NCI-H2029 treated with DMSO at 0.1 percent for 48 hours (cell line): ENCODE results near the gene CFAP410.
"Not testable (repeated sequence)": the region's sequence is repeated elsewhere in the genome, so short reads cannot be mapped to it uniquely, and the experiment has no call there.

Source experiments
- DNase-seq: peaks from one replicate; lab custom pipeline; 2025; lab: John Stamatoyannopoulos, UW

The CFAP410 gene

DNA sequence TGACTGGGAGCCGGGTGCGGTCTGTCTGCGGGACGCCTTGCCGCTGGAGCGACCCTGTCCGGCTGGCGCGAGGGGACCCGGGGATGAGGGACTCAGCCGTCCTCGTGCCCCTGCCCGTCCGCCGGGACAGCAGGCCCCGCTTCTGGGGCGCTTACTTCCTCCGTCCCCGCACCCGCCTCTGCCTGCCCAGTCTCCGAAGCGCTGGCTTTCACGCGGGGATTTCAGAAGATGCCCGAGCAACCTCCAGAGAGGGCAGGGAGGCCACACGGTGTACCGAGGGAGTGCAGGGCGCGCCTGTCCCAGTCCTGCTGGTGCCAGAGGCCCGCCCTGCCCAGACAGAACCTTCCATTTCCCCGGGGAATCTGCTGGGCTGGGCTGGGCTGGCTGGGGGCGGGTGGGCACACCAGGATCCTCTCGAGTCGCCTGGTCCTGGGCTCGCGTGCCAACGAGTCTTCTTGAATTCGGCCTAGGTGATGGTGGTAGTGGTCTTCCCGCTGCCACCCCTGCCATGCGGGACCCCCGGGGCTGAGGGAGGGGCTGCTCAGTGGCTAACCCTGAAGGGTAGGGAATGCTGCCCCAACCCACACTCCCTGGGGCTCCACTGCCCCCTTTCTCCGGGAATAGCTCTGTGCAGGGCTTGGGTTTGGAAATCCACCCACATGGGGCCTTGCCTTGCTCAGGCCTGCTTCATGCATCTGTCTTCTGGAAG is 11.7 kb upstream of the CFAP410 start:
- DNase-seq, result no peak

DNA sequence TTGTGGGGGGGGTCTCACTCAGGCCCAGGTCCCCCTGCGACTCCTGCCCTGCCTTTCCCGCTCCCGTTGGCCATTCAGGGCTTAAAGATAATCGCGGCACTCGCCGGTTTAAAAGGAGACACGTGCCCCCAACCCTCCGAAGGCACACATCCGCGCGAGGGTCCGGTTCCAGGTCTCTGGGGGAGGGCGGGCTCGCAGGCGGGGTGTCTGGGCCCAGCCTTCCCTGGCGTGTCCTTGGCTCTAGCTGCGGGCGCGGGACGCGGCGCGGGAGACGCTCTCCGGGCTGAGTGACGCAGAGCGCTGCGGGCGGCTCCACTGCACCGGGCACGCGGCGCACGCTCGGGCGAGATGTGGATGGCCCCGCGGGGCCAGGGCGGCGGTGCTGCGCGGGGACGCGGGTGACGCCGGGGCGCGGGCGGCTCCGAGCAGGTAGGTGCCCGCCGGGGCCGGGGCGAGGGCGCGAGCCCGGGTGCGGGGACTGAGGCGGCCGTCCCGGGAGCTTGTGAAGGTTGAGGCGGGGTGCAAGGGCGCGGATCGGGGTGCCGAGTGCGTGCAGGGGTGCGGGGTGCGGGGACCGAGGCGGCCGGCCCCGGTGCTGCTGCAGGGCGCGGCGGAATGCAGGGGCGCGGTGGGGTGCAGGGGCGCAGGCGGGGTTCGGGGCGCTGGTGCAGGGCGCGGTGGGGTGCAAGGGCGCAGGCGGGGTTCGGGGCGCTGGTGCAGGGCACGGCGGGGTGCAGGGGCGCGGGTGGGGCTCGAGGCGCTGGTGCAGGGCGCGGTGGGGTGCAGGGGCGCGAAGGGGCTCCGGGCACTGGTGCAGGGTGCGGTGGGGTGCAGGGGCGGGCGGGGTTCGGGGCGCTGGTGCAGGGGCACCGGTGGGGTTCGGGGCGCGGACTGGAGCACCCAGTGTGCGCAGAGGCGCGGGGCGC is 10.9 kb upstream of the CFAP410 start:
- DNase-seq, result no peak

DNA sequence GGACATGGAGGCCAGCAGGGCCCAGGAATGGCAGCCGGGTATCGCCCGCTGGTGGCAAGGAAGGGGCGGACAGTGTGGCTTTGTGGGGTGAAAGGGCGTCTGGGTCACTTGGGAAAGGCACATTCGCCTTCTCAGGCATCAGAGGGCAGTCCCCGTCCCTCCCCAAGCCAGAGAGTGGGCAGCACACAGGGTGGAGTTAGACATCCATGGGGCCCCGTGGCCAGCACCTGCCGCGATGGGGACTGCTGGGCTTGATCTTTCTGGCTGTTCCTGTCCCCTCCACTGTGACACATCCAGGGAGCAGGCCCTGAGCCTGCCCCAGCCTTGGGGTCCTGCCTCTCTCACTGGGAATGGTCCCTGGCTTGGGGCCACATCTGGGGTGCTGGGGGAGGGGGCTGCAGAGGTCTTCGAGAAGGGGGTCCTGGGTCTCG is 10.2 kb upstream of the CFAP410 start:
- no peak for DNase-seq

DNA sequence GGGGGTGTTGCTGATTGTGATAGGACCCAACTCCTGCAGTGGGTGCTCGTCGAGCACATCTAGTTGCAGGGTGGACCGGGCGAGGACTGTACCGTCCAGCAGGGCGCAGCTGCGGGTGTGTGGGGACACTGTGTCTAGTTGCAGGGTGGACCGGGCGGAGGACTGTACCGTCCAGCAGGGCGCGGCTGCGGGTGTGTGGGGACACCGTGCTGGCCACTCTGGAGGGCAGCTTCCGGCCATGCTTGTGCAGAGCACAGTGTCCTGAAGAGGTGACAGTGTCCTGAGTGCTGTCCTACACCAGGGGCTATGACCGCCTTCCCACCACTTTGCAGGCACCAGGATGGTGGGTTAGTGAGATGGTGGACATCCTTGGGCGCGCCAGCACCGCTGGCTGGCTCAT is 9.7 kb upstream of the CFAP410 start:
- DNase-seq, result no peak

DNA sequence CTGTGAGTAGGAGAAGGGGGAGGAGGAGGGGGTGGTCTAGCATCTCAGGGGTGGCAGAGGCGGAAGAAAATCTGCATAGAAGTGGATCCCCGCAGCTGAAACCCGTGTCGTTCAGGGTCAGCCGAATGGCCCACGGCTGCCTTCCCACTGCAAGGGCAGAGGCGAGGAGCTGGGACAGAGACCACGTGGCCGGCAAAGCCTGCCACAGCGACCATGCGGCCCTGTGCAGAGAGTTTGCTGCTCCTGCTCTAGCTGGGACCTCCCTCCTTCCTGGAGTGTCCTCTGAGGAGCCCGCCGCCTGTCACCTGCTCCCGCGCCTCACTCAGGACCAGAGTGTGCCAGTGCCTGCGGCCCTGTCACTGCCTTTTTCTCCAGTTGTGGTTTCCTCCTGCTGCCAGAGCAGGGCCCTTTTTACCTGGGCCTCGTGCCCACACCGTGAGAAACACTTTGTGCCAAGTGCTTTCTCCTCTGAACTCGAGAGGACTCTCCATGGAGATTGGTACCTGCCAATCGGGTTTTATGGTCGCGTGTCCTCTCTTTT is 8.8 kb upstream of the CFAP410 start:
- DNase-seq, result peak; percentile 89

DNA sequence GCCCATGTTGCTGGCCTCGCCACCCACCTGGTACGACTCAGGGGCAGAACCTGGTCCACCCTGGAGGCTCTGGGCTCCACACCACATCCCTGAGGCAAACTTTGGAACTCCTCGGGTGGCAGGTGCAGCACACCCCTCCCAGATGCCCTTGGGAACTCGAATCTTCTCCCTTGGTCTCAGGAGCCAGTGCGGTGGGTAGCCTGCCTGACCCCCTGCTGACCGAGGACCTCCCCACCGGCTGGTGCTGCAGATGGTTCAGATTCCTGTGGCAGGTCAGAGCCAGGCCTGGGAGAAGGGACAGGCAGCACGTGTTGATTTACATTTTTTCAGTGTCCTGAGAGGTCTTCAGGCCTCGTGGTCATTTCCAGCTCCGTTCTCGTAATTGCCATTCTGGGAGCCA is 6.3 kb upstream of the CFAP410 start:
- no peak for DNase-seq

DNA sequence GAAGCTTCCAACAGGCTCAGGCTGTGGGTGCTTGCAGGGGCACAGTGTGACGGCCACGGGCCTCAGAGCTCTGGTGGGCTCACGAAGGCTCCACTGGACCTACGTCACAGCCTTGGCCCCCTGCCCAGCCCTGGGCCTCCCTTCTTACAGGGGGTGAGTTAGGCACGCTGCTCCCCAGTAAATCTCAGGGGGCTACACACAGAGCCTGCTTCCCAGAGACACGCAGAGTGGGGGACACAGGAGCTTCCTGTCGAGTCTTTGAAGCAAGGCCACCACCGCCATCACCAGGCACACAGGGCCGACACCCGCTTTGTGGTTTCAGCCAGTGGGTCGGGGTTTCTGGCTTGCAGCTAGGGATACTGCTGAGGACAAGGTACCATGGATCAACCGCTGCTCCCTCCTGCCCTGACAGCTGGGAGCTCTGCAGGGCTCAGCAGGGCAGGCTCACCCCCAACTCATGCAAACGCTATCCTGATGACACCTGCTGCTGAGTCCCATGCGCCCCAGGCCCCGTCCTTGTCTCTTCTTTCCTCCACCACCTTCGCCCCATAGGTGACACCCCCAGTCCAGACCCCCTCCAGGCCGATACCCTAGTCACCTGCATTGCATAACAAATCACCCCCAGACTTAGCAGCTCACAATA is 5.5 kb upstream of the CFAP410 start:
- DNase-seq, result no peak

DNA sequence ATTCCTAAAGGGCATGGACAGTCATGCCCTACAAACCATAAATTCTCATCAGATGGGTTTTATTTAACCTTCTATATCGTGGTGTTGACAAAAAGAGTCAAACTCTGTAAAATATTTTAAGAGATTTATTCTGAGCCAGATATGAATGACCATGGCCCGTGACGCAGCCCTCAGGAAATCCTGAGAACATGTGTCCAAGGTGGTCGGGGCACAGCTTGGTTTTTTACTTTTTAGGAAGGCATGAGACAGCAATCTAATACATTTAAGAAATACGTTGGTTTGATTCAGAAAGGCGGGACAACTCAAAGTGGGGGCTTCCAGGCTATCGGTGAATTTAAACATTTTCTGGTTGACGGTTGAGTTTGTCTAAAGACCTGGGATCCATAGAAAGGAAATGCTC is 3.8 kb upstream of the CFAP410 start:
- not testable (repeated sequence) for DNase-seq

DNA sequence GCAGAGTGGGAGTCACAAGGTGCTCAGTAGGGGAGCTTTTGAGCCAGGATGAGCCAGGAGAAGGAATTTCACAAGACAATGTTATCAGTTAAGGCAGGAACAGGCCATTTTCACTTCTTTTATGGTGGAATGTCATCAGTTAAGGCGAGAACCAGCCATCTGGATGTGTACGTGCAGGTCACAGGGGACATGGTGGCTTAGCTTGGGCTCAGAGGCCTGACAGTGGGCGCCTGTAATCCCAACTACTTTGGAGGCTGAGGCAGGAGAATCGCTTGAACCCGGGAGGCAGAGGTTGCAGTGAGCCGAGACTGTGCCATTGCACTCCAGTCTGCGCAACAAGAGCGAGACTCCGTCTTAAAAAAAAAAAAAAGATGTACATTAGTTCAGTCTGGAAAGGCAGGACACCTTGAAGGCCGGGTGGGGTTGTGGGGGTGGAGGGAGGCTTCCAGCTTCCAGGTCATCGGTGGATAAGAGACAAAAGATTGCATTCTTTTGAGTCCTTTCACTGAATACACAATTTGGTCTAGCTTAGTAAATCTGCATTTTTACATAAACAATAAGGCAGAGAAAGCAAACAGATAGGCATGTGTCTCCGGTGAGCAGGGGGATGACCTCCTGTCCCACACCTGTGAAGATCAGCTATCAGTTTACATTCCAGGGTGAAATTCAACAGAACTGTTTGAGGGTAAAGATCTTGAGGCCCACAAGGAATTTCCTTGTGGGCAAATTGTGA is 2.7 kb upstream of the CFAP410 start:
- not testable (repeated sequence) for DNase-seq

DNA sequence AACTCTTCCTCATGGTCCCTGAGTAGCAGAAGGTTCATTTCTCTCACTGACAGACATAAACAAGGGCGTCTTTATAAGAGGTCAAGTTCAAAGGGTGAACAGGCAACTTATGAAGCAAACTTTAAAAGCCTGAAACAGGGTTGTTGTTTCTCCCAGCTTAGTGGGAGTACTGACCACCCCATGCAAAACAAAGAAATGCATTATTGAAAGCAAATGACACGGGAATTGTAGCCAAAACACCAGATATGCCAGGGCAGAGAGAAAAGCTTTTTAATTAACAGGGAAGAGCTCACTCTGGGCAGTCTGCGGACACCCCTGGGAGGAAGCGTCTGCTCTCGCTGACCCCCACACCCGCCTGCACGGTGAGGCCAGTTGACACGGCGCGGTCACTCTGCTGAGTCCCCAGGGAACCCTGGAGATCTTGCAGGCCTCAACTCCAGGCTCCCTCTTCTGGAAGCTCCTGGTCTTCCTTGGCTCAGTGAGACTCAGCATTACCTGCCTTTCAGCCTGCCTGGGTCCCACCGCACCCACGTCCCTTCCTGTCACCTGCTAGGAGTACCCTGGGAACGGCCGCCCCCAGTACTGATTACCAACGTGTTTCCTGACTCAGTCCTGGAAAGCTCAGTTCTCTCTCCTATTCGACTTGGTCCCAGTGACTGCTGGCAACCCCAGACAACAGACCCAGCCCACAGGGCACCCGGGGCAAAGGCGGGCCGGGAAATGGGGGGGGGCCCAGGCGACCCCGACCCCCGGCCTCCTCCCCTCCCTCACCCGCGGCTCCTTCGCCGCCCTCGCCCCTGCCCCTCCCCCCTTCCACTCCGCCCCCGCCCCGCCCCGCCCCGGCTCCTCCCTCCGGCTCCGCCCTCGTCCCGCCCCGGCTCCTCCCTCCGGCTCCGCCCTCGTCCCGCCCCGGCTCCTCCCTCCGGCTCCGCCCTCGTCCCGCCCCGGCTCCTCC is 972 bp downstream of the CFAP410 start:
- no peak for DNase-seq

DNA sequence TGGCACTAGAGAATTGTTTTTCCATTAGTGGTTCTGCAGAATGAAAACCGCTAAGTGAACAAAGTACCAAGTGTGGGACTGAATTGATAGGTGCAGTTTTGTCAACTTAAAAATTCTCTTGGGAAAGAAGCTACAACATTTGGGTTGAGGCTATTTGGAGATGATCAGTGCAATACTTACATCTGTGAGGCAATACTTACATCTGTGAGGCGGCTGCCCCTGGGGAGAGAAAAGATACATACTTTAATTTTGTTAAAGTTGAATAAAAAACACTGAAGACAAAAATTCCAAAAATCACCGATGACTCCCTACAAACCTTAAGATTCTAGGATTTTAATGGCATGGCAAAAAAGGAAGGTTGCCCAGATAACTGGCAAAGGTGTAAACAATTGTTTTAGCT is 1.7 kb downstream of the CFAP410 start:
- DNase-seq, result no peak

DNA sequence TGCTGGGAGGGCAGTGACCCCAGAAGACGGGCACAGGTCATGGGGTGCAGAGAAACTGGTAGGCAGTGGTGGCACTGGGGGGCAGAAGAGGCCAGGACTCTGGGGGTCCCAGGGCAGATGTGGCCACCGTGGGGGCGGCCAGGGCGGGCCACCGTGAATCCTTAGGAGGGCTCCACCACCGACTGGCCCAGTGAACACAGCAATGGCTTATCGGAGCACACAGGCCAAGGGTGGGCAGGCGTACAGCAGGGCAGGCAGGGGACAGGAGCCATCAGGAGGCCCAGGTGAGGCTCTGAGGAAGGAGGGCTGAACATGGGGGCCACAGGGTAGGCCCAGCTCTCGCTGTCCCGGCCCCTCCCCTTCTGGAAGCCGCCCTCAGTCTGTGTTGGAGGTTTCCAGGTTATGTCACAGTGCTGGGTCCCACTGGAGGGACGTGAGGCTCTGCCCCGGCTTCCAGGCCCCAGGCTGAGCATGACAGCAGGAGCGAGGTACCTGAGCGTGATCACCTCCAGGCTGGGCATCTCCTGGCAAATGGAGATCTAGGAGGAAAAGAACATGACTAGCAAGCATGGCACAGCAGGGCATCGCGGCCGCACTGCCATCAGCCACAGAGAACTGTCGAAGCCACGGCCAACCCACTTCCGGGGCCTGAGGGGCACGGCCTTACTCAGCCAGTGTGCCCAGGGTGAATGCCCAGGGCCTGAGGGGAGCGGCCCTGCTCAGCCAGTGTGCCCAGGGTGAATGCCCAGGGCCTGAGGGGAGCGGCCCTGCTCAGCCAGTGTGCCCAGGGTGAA is 3.7 kb downstream of the CFAP410 start:
- no peak for DNase-seq

DNA sequence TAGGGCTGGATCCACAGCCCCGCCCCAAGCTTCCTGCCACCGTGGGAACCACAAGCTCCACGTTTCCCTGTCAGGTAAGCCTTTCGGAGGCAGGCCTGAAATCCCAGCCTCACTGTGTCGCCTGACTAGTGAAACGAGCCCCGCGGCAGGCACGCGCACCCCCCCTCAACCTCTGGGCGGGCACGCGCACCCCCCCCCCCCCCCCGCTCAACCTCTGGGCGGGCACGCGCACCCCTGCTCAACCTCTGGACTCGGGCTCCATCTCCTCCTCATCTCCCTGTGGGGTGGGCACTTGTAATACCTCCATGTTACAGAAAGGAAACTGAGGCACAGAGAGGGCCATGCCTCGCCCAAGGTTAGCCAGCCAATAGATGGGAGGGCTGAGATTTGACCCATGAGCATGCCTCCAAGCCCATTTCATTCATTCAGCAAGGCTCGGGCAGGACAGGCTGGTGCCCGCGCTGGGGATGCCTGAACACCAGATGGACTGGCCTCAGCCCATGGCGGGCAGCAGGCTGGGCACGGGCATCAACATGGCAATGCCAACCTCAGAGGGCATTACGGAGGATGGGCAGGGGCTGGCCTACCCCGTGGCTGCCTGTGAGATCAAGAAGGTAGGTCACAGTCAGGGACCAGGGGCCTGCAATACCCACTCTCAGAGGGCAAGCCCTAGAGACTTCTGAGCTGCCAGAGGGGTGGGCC is 4.7 kb downstream of the CFAP410 start:
- DNase-seq, result no peak

DNA sequence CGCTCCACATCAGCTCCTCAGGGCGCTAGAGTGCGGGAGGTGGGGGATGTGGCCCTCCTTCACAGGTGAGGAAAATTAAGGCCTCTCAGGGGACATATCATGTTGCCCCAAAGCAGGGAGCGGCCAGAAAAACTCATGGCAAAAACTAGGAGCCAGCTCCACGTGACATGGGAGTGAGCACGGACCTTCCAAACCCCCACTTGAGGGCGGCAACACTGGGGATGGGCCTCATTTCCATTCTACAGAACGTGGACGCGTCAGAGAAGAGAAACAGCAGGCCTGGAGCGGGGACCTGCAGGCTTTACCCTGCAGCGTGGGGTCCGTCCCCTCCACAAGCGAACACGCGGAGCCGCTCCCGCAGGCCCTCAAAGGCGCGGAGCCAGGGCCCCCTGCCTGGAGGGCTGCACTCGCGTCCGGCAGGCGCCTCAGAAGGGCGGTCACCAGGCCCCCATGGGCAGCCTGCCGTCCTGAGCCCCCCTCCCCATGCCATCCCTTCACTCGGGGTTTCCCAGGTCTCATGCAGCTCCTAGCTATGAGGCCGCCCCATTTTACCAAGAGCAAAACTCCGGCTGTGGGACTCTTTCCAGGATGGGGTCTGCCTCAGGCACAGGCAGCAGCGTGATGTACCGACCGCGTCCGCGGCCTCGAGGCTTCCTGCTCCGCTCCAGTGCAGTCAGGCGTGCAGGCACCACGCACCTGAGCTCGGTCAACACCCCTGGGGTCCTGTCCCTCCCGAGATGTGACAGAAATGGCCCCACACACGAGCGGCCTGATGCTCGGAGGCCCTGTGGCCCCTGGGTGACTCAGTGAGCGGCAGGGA is 5.5 kb downstream of the CFAP410 start:
- DNase-seq, result no peak

DNA sequence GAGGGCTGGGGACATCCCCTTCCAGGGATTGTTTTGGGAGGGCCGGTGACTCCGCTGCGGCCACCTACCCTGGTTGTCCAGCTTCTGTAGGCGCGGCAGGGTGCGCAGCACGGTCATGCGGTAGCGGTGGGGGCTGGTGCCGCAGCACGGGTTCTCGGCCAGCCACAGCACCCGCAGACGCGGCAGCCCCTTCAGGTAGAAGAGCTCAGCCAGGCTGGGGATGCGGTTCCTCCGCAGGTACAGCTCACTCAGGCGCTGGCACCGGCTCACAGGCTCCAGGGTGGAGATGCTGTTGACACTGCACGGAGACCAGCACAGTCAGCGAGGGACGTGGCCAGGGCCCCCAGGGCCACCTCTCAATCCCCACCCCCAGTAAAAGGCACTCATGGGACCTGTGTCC is 6.2 kb downstream of the CFAP410 start:
- DNase-seq, result no peak

DNA sequence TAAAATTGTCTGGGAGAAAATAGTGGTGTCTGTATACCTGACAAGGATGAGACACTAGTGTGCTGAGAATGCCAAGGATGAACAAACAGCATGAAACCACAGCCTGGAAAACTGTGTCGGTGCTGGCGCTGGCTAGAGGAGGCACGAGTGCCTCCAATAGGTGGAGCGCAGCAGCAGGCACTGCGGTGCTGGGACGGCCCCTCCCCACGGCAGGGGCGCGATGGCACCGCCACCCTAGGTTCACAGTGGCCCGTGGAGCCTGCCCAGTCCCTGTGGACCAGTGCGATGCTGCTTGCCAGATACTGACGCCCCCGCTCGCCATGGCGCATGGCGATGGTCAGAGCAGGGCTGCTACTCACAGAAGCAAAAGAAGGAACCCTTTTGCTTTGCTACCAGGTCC is 6.8 kb downstream of the CFAP410 start:
- DNase-seq, result no peak

DNA sequence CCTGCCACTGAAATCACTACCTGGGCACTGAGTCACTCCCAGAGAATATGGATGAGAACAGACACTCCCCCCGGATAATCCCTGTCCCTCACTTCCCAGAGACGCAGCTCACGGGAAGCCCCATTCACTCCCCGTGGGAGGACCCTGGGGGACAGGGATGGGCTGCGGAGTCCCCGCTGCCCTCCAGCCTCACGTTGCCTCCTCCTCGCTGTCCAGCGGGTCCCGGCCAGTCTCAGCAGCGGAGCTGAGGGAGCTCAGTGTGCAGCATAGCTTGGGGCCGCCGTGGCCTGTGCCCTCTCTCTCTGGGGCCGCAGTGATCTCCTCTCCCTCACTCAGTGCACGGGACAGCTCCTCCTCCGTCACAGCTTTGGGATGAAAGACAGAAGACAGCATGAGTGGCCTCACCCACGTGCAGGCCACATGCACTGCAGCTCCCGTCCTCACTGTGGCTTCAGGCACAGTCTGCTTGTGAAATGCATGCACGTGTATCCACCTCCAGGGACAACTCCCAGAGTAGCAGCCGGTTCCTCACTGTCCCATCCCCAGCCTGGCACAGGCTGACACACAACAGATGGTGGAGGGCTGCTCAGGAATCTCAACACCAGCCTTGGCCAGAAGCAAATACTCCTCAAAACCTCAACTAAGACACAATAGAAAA is 7.4 kb downstream of the CFAP410 start:
- no peak for DNase-seq

DNA sequence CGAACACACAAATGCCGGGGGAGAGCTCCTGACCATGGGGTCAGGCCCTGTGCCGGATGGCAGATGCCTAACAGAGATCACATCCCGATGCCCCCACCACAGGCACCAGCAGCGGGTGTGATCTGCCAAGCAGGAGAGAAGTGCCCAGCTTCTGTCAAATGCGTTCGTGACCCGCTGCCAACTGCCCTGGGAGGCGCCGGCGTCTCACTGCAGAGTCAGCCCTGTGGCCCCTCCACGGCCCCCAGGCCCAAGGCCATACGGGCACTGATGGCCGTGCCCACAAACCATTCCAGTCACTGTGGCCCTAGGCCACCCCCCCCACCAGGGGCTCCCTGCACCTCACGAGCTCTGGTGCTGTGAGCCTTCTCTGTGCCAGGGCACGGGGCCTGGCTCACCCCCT is 8.0 kb downstream of the CFAP410 start:
- DNase-seq, result no peak
